H1 (cell line): ENCODE results near the gene ZNF202. TPM values are rescaled to one million over a fixed set of nuclear protein-coding genes. Genes with fewer than 3 reads are reported as not detected.
A peak's percentile ranks its signal among the peaks of the same experiment; 100 is the strongest.

Experiments used
- CEBPB ChIP-seq: IDR thresholded peaks from 2 replicates; pipeline ENCODE4 v1.6.1; 2012; ENCODE audit warnings: low read depth, low read length
- CHD1 ChIP-seq: IDR thresholded peaks from 2 replicates; pipeline ENCODE4 v1.6.1; 2012; ENCODE audit warnings: low read depth, low read length, improper control_type of control experiment
- CTBP2 ChIP-seq: IDR thresholded peaks from 2 replicates; pipeline ENCODE4 v1.7.0; 2011; ENCODE audit warnings: borderline replicate concordance, mild to moderate bottlenecking, moderate library complexity, mixed read lengths, low read length; ENCODE audit not compliant: insufficient read depth, insufficient read length
- EGR1 ChIP-seq: IDR thresholded peaks from 2 replicates; pipeline ENCODE4 v1.6.1; 2011; ENCODE audit warnings: low read depth, low read length, borderline replicate concordance
- FOSL1 ChIP-seq: IDR thresholded peaks from 2 replicates; pipeline ENCODE4 v1.6.1; 2011; ENCODE audit warnings: mild to moderate bottlenecking, low read depth, low read length, moderate library complexity; ENCODE audit not compliant: insufficient read depth
- KDM4A ChIP-seq: IDR thresholded peaks from one replicate; pipeline ENCODE4 v1.7.1; 2012; ENCODE audit warnings: low read depth, mild to moderate bottlenecking, moderate library complexity, low read length, inconsistent platforms; ENCODE audit not compliant: severe bottlenecking
- NRF1 ChIP-seq: IDR thresholded peaks from 2 replicates; pipeline ENCODE4 v1.6.1; 2011; ENCODE audit warnings: mild to moderate bottlenecking, low read depth, low read length, improper control_type of control experiment
- RAD21 ChIP-seq, 2 experiments: IDR thresholded peaks in 1 of 2; conservative IDR thresholded peaks in 1 of 2; 2 replicates each; pipeline ENCODE4 v1.6.1; 2011; ENCODE audit warnings: low read depth in 2 of 2, low read length in 2 of 2, improper control_type of control experiment in 1 of 2, inconsistent platforms in 1 of 2, mild to moderate bottlenecking in 1 of 2, moderate library complexity in 1 of 2
- RNF2 ChIP-seq: fragments of 200-900, 300-1000 bp; sonication (generic); IDR thresholded peaks from 2 replicates; pipeline ENCODE4 v1.7.1; 2016; ENCODE audit warnings: borderline replicate concordance, low read depth, mild to moderate bottlenecking, antibody characterized with exemption, low read length; ENCODE audit not compliant: poor library complexity, severe bottlenecking; ENCODE audit errors: missing control alignments
- SIN3A ChIP-seq, 2 experiments: IDR thresholded peaks in 1 of 2; conservative IDR thresholded peaks in 1 of 2; 2 replicates each; pipeline ENCODE4 v1.6.1; 2011 to 2012; ENCODE audit warnings: low read length in 2 of 2, improper control_type of control experiment in 1 of 2, low read depth in 1 of 2, mild to moderate bottlenecking in 1 of 2
- SIRT6 ChIP-seq: IDR thresholded peaks from one replicate; pipeline ENCODE4 v1.7.1; 2012; ENCODE audit warnings: low read length, inconsistent platforms
- SP2 ChIP-seq: IDR thresholded peaks from 2 replicates; pipeline ENCODE4 v1.6.1; 2012; ENCODE audit warnings: mild to moderate bottlenecking, low read length, inconsistent platforms
- SP4 ChIP-seq: IDR thresholded peaks from 2 replicates; pipeline ENCODE4 v1.6.1; 2012; ENCODE audit warnings: low read length, inconsistent platforms
- TAF1 ChIP-seq: IDR thresholded peaks from 2 replicates; pipeline ENCODE4 v1.6.1; 2011; ENCODE audit warnings: mild to moderate bottlenecking, low read depth, low read length
- TEAD4 ChIP-seq: IDR thresholded peaks from 2 replicates; pipeline ENCODE4 v1.6.1; 2012; ENCODE audit warnings: low read depth, low read length, inconsistent platforms, mixed read lengths
- polyA plus RNA-seq, 7 experiments: library from polyadenylated mRNA; depleted of rRNA in 3 of 7; stranded (reverse) in 5 of 7; unstranded in 2 of 7; fragments of >200 nt in 5 of 7; fragments of 200-250 nt in 2 of 7; gene quantifications; 1 replicate in 5 of 7; 2 replicates in 1 of 7; 4 replicates in 1 of 7; pipeline versions ENCODE4 v1.2.1 to v1.2.3, GENCODE V29; 2011 to 2013; ENCODE audit warnings: missing spikeins in 2 of 7, mixed read lengths in 2 of 7
- total RNA-seq: library from RNA; stranded (reverse); fragmentation: NEBNext Ultra II Directional; extraction: Animal tissue kit (Norgen Biotek cat#: 25700); gene quantifications from 2 replicates; pipeline ENCODE4 v1.2.1, GENCODE V29; 2021

The ZNF202 gene
- total and polyA plus RNA-seq, 2 of the 8 experiments (the other 6 are each of a cell fraction or from before 2014, with no cell fraction given): 14.1 to 33.9 TPM

DNA sequence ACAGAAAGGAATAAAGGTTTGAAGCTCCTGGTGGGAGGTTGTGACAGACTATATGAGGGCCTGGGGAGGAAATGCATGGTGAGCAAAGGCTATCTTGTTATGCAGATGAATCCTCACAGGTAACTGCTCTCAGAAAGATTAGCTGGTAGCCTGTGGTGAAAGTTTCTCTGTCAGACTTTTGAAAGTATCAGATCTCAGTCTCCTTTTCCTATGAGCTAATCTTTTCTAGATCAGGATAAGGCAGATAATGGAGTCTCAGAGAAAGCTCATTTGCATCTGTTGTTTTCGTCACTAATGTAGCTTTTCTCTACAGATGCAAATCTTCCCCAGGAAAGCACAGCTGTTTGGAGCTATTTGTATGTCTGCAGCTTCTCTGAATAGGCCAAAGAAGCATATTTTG lies 33.8 kb upstream of the ZNF202 start (continued):
- no peak for TF ChIP-seq CTBP2
- no peak for TF ChIP-seq SP2
- no peak for TF ChIP-seq SIRT6
- no peak; the same call in 1 of the 2 replicates for TF ChIP-seq EGR1
- 0 out of 2 replicates have a peak, but pooled peaks have one; percentile 27 for TF ChIP-seq TAF1
- TF ChIP-seq TEAD4: no peak
- no peak for TF ChIP-seq RNF2
- TF ChIP-seq SP4: no peak
- TF ChIP-seq RAD21 (IDR thresholded peaks at IDR 0.05 in 1 of 2, conservative IDR thresholded peaks at IDR 0.05 in 1 of 2; ENCODE audit: low read depth in 2 of 2, low read length in 2 of 2): no peak
- 0 out of 4 replicates have a peak, but pooled peaks have one; percentile 27 to 39 for TF ChIP-seq SIN3A (conservative IDR thresholded peaks at IDR 0.05 in 1 of 2, IDR thresholded peaks at IDR 0.05 in 1 of 2; ENCODE audit: low read depth in 1 of 2, low read length in 2 of 2)
- no peak for TF ChIP-seq NRF1
- no peak for TF ChIP-seq FOSL1
- no peak for TF ChIP-seq CHD1
- no peak for TF ChIP-seq KDM4A
- no peak for TF ChIP-seq CEBPB
- TF ChIP-seq, all 59 proteins: peak for 12
